Endothelial cell of umbilical vein (primary cell): Measurements from ENCODE around the gene KRT77. TPM values are rescaled to one million over a fixed set of nuclear protein-coding genes. Genes with fewer than 3 reads are reported as not detected.

Experiments
- BruUV-seq: library from RNA; stranded (reverse); fragments of 400-500 nt; replicated peaks from 2 replicates; lab custom pipeline; 2021; lab: Mats Ljungman, UMichigan
- CTCF ChIA-PET: fragments of 300-600, 350-600 bp; sonication (Branson Sonifier 250); formaldehyde crosslinking; loops from one replicate; lab custom pipeline; 2021; ENCODE audit warnings: antibody characterized with exemption, inconsistent platforms; lab: Charles Lee
- POLR2A ChIA-PET: fragments of 300-600, 350-600 bp; sonication (Branson Sonifier 250); formaldehyde crosslinking; loops from one replicate; lab custom pipeline; 2021; ENCODE audit warnings: antibody characterized with exemption, inconsistent platforms; lab: Charles Lee
- DNase-seq: peaks from one replicate; pipeline ENCODE4 v3.0.0-alpha.2; 2011; ENCODE audit warnings: low read depth, low spot score
- FAIRE-seq: peaks from 2 replicates; lab custom pipeline; 2011; peaks lifted over from hg19 to GRCh38; lab: Jason Lieb, UNC
- H2AFZ ChIP-seq: 2 replicates; pipeline ENCODE4 v1.6.0; 2012; ENCODE audit warnings: low read depth, low read length, control low read depth, inconsistent platforms
- H3K27ac ChIP-seq: 2 replicates; pipeline ENCODE4 v1.5.1; 2011; ENCODE audit warnings: low read depth, mild to moderate bottlenecking, control low read depth, low read length, moderate library complexity; ENCODE audit not compliant: insufficient read depth
- H3K27me3 ChIP-seq, 2 experiments: 2 replicates each; pipeline versions ENCODE4 v1.6.0 to v1.6.1; 2011; ENCODE audit warnings: low read length in 2 of 2, mixed read lengths in 1 of 2; ENCODE audit not compliant: control insufficient read depth in 2 of 2, insufficient read depth in 2 of 2
- H3K36me3 ChIP-seq, 2 experiments: 2 replicates in 1 of 2; 3 replicates in 1 of 2; pipeline ENCODE4 v1.5.1; 2011; ENCODE audit warnings: low read length in 2 of 2, mild to moderate bottlenecking in 1 of 2, moderate library complexity in 1 of 2; ENCODE audit not compliant: control insufficient read depth in 2 of 2, insufficient read depth in 2 of 2; ENCODE audit errors: extremely low read depth in 1 of 2
- H3K4me1 ChIP-seq: 3 replicates; pipeline ENCODE4 v1.5.1; 2011; ENCODE audit warnings: mild to moderate bottlenecking, low read length; ENCODE audit not compliant: control insufficient read depth, insufficient read depth; ENCODE audit errors: extremely low read depth
- H3K4me2 ChIP-seq: 2 replicates; pipeline ENCODE4 v1.6.1; 2011; ENCODE audit warnings: low read length, control low read depth, mixed read lengths; ENCODE audit not compliant: insufficient read depth
- H3K4me3 ChIP-seq, 3 experiments: fragments of 200-600 bp in 1 of 3; sonication (generic), shearing (Covaris generic) in 1 of 3; replicated peaks in 1 of 3; 2 replicates each; pipeline ENCODE4 v1.5.1; 2011 to 2016; ENCODE audit warnings: control low read depth in 3 of 3, low read length in 3 of 3, mild to moderate bottlenecking in 2 of 3, inconsistent platforms in 1 of 3, low read depth in 1 of 3, moderate library complexity in 1 of 3; ENCODE audit not compliant: insufficient read depth in 1 of 3
- H3K79me2 ChIP-seq: 2 replicates; pipeline ENCODE4 v1.6.0; 2012; ENCODE audit warnings: low read length, inconsistent platforms; ENCODE audit not compliant: control insufficient read depth, insufficient read depth
- H3K9ac ChIP-seq: replicated peaks from 2 replicates; pipeline ENCODE3; 2011; ENCODE audit warnings: low read length, control low read depth; ENCODE audit not compliant: insufficient read depth; ENCODE audit errors: extremely low read depth
- H3K9me1 ChIP-seq: replicated peaks from 3 replicates; pipeline ENCODE4 v1.6.0; 2011; ENCODE audit warnings: mild to moderate bottlenecking, low read length; ENCODE audit not compliant: control insufficient read depth, insufficient read depth; ENCODE audit errors: extremely low read depth
- H3K9me3 ChIP-seq: replicated peaks from 2 replicates; pipeline ENCODE4 v1.5.1; 2012; ENCODE audit warnings: low read length, inconsistent platforms; ENCODE audit not compliant: control insufficient read depth, insufficient read depth
- H4K20me1 ChIP-seq: replicated peaks from 2 replicates; pipeline ENCODE3; 2011; ENCODE audit warnings: mild to moderate bottlenecking, low read length; ENCODE audit not compliant: control insufficient read depth, insufficient read depth; ENCODE audit errors: extremely low read depth
- CTCF ChIP-seq, 2 donors: IDR thresholded peaks; 1 replicate in 1 of 2; 2 replicates in 1 of 2; pipeline ENCODE4 v1.5.1; 2011; ENCODE audit warnings: low read length in 2 of 2, mild to moderate bottlenecking in 2 of 2, moderate library complexity in 2 of 2, control low read depth in 1 of 2, inconsistent platforms in 1 of 2, low read depth in 1 of 2; ENCODE audit not compliant: insufficient read depth in 1 of 2; ENCODE audit errors: extremely low read depth in 1 of 2
- EZH2 ChIP-seq: IDR thresholded peaks from 2 replicates; pipeline ENCODE4 v1.6.1; 2012; ENCODE audit warnings: borderline replicate concordance, low read depth, mild to moderate bottlenecking, moderate library complexity, low read length, inconsistent platforms; ENCODE audit not compliant: severe bottlenecking
- FOS ChIP-seq: IDR thresholded peaks from 2 replicates; pipeline ENCODE4 v1.6.1; 2011; ENCODE audit warnings: mild to moderate bottlenecking, low read length, moderate library complexity, borderline replicate concordance; ENCODE audit not compliant: insufficient read depth
- GATA2 ChIP-seq: IDR thresholded peaks from 2 replicates; pipeline ENCODE4 v1.7.0; 2011; ENCODE audit warnings: low read depth, mild to moderate bottlenecking, moderate library complexity, mixed read lengths, low read length; ENCODE audit not compliant: insufficient read length, insufficient read depth
- JUN ChIP-seq: IDR thresholded peaks from 2 replicates; pipeline ENCODE4 v1.6.1; 2011; ENCODE audit warnings: borderline replicate concordance, low read depth; ENCODE audit not compliant: insufficient read length, insufficient read depth
- MYC ChIP-seq: IDR thresholded peaks from one replicate; pipeline ENCODE4 v1.6.1; 2011; ENCODE audit warnings: mild to moderate bottlenecking, low read depth, low read length
- POLR2A ChIP-seq: IDR thresholded peaks from 2 replicates; pipeline ENCODE4 v1.6.1; 2012; ENCODE audit warnings: low read depth, mild to moderate bottlenecking, control low read depth, low read length
- POLR2AphosphoS5 ChIP-seq: IDR thresholded peaks from 2 replicates; pipeline ENCODE4 v1.6.1; 2012; ENCODE audit warnings: low read depth, mild to moderate bottlenecking, control low read depth, low read length, moderate library complexity; ENCODE audit not compliant: insufficient read depth
- dilution Hi-C: fragments of 300-500 bp; cut with MboI; formaldehyde crosslinking; loops from one replicate; pipeline ENCODE4 v1.15.0; 2019; ENCODE audit warnings: low sequenced_read_pairs; ENCODE audit not compliant: extremely low pct_ligation_motif_present
- intact Hi-C: fragments of 100-400 bp; cut with micrococcal nuclease; formaldehyde crosslinking; loops from one replicate; pipeline ENCODE4 v1.10.0; 2022
- polyA plus RNA-seq, 4 experiments: library from polyadenylated mRNA; depleted of rRNA in 3 of 4; stranded (reverse) in 3 of 4; unstranded in 1 of 4; fragments of >200 nt; gene quantifications; 2 replicates each; pipeline versions ENCODE4 v1.2.1 to v1.2.3, GENCODE V29; 2011 to 2012; ENCODE audit warnings: missing spikeins in 1 of 4
- total RNA-seq: library from RNA; stranded (reverse); gene quantifications from 2 replicates; pipeline ENCODE4 v1.2.3, GENCODE V29; 2021
- TF ChIP-seq, protein P1 (sequence below): IDR thresholded peaks from 2 replicates; pipeline ENCODE4 v1.6.1; 2011; ENCODE audit not compliant: insufficient read depth, insufficient read length

Gene KRT77
- total and polyA plus RNA-seq, 2 donors (not counting 3 experiments of a cell fraction or from before 2014, with no cell fraction given) = not detected

- H3K79me2 ChIP-seq = no peaks in the 10 kb centered on the region
- dilution Hi-C loops = no loop called here
- intact Hi-C loops = loop anchor here (5.0 to 10.0 kb wide), 2 partner anchors 171 to 288 kb away; no protein-coding TSS in a partner anchor
- ChIA-PET CTCF (no interaction called here), POLR2A (no interaction called here)
- no peaks in the 10 kb centered on the region for H3K4me1 ChIP-seq
- H3K27ac ChIP-seq = no peak overlapping the region
- H3K36me3 ChIP-seq = no peaks in the 10 kb centered on the region
- no peak overlapping the region for H3K9ac ChIP-seq
- peaks cover 22 to 38% of the 10 kb centered on the region in 2 experiments for H3K27me3 ChIP-seq
- no peak overlapping the region for H2AFZ ChIP-seq
- no peaks in the 10 kb centered on the region for H3K9me1 ChIP-seq
- FAIRE-seq (no peak), DNase-seq (no peak)
- BruUV-seq = no TSS peak
- no peak overlapping the region for H3K4me2 ChIP-seq
- no peak for TF ChIP-seq EZH2
- no peak for TF ChIP-seq JUN
- TF ChIP-seq POLR2A = no peak
- TF ChIP-seq GATA2 = no peak
- TF ChIP-seq, protein P1, sequence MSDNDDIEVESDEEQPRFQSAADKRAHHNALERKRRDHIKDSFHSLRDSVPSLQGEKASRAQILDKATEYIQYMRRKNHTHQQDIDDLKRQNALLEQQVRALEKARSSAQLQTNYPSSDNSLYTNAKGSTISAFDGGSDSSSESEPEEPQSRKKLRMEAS = no peak
- TF ChIP-seq MYC = no peak
- no peak for TF ChIP-seq POLR2AphosphoS5
- TF ChIP-seq FOS = no peak
- TF ChIP-seq CTCF (IDR thresholded peaks at IDR 0.05; ENCODE audit: extremely low read depth in 1 of 2, insufficient read depth in 1 of 2, low read depth in 1 of 2, low read length in 2 of 2) = no peak
- no peaks in the 10 kb centered on the region for H4K20me1 ChIP-seq
- H3K9me3 ChIP-seq = no peaks in the 10 kb centered on the region
- no peak overlapping the region for H3K4me3 ChIP-seq
These were observed 9.2 kb downstream of the KRT77 start for GRCh38 chr12:52694151-52694550.
